ENCODE data around the gene GREM1.

Gene GREM1

DNA sequence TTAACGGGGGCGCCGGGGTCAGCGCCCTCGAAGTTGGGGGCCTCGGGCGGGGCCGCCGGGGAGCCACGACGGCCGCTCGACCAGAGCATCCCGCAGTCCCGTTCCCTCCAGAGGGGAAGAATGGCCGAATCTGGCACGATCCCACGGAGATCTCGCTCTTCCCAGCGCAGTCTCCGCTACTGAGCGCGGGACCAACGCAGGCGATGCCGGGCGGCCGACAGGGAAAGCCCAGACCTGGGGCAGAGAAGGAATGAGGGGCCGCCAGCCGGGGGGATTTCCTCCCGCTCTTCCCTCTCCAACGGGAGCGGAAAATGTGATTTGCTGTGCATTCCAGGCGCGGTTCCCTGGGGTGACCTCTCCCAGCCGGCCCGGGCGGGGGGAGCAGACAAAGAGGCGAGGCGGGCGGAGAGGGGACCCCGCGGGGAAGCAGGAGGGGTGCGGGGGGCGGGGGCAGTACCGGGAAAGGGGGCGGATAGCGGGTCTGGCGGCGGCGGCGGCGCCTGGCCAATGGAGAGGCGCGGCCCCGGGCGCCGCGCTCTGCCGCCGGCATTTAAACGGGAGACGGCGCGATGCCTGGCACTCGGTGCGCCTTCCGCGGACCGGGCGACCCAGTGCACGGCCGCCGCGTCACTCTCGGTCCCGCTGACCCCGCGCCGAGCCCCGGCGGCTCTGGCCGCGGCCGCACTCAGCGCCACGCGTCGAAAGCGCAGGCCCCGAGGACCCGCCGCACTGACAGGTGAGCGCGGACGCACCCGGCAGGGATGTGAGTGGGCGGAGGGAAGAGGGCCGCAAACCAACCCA, at the start of gene GREM1:
GREM1 (plus strand) TSS at position 579 of the 801 bp plus-strand sequence. CDS start 12,687 bp downstream, outside the sequence.
- peak; percentile 60 for DNase-seq

DNA sequence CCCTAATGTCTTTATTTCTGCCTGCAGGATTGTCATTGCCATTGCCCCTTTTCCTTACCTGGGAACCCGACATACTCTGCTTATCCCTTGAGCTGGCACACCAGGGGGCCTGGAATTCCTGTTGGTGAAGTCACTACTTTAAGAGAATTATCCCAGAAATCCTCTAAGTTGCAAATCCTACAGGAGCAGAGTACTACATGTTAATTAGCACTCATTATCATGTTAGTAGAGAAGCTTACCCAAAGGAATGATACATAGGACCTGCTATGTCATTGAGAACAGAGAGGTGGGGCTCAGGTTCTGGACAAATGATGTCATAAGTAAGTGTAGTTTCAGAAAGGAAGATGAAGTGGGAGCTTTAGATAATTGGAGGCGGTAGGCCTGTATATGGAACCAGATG, 48.9 kb upstream of the GREM1 start:
- DNase-seq, result no peak

DNA sequence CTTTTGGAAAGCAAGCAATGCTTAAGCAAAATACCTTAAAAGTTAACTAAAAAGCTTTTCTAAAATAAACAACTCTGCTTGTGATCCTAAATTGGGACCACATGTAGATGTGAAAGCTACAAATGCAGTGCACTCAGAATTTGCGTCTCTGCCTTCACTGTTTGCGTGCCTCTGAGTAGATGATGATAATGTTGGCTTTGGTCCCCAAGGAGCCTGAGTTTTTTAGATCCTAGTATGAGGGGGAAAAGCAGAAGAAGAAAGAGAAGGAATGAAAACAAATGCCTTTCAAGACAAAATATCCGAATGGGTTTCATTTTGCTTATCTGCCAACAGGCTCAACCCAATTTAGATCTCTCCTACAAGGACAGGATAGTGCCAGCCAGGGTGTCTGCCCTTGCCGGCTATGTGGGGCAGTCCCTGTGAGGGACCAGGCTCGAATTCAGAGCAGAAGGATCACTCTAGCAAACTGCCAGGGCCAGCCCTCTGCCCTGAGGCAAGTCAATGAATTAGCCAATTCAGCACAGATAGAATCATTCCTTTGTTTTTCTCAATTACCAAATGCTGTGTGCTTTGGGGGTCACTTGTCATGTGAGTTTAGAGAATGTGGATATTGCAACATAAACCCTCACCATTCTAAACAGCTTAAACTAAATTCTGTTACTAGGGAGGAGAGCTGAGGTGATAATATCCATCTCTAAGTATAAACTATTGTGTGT, 47.8 kb upstream of the GREM1 start:
- DNase-seq, result no peak

DNA sequence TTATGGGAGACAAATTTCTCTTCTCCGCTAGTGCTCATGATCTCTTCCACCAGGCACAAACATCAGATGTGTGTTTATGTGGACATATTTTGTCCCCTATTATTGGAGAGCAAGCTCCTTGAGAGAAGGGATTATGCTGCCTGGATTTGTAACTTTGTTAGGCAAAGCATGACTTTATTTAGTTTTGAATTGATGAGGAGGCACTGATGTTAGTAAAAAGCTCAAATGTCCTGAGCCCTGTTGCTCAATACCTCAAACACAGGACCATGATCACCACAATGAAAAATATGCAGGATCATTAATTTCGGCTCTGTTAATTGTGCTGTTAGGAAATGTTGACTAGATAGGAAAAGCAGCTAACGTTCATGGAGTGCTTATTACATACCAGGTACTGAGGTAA, 47.2 kb upstream of the GREM1 start:
- DNase-seq, result no peak

DNA sequence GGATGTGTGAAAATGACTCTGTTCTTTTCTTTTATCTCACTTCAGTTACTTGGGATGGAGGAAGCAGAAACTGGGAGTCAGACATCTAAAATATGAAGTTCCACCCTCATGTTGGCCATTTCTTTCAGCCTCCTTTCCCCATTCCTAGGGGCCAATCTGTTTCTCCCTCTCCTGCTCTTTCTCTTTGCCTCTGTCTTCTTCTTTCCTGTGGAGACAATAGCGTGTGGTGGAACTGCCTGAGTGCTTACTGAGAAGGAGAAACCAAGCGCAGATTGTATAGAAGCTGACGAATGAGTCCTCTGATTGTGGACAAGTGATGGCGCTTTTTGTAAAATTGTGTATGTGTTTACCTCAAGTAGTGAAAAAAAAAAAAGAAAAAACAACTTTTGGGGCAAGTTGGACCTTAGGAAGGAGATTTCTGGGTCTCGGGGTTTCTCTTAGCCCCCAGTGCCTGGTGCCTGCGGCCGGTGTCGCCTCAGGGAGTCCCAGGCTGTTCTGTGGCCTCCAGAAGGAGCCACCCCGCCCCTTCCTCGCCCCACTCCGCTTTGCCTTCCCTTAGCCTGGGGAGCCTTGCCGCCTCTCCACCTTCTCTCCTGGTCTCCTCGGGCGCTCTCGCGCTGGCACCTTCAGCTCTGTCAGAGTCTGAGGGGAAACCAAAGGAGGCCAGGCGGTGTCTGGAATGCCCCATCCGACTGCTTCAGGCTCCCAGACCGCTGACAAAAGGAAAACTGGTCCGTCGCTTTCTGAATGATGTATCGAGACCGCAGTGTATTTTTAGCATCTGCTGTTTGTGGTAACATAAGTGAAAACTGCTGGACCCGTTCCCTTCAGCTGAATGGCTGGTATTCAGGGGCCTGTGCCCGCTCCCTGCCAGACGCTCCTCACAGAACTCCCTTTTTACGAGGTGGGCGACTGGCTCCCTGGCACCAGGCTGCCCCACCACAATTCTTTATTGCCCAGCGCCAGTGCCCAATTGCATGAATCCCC, 46.2 kb upstream of the GREM1 start:
- peak; percentile 74 for DNase-seq

DNA sequence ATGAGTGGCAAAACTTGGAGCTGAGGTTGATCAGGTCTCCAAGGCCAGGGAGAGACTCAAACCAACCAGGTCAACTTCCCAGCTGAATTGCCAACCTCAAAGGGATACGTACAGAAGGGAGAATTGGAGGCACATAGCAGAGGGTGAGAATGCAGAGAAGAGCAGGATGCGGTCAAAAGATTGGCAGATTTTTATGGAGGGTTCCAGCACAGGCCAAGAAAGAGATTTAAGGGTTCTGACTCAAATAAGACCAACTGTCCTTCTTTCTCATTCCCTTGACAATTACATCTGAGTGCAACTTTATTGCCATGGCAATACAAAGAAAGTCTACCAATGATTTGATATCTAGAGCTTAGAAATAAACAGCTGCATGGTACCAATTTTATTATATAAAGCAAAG, 43.1 kb upstream of the GREM1 start:
- DNase-seq, result no peak

DNA sequence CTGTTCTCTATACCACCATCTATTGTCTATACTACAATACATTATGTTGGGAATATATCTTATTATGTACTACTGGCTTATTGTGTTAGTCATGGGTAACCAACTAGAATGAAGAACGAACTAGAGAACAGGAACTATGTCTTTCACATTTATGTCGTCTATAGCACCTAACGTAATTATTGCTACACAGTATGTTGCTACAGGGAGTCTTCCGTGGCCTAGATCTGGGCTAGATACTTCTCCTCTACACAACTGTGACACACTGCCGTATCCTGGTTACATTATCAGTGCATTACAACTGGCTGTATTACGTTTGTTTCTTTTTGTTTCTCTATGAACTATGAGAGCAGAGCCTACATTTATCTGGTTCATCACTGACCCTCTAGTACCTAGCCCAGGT, 42.3 kb upstream of the GREM1 start:
- DNase-seq, result no peak

DNA sequence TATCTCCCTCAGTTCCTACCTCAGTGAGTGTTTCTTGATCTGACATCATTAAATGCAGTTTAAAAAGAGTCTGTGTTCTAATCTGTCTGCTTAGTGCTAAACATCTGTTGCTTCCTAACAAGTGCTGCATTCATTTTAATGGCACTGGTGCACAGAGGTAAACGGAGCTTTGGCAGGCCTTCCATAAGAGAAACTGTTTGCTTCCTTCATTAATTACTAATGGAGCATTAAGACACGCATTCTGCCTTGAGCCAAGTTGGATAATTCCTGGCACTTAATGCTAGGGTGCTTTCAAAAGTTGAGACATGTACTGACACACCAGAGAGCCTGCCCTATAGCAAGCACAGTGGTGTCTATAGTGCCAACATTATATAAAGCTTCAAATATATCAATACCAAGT, 41.6 kb upstream of the GREM1 start:
- DNase-seq, result no peak

DNA sequence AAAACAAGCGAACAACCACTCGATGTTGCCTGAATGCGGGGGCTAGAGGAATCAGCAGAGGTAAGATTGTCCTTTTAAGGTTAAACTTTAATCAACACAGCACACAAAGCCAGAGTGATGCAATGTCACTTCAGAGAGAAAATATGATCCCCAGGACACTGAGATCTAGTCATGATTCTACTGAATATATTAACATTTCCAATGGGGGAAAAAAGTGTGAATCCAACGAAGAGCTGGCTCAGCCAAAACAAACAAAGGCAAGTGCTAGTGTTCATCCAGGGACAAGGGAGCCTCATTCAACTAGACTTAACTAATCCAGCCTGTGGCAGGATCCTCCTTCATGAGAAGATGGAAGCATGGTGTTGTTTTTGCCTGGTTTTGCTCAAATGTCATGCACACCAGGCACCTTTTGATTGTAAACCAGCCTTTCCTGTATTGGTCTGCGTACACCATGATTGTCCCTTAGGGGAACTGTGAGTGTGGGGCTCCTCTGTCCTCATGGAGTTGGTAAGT, 40.5 kb upstream of the GREM1 start:
- DNase-seq, result no peak

DNA sequence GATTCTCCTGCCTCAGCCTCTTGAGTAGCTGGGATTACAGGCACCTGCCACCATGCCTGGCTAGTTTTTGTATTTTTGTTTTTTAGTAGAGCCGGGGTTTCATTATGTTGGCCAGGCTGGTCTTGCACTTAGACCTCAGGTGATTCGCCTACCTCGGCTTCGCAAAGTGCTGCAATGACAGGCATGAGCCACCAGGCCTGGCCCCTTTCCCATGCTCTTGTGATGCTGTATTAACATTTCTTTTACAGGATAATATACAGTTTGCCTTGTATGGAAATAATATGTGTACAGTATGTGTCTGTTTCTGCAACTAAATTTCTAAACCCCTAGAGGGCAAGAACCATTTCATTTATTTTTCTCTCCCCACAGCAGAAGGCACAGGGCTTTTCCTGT, 38.5 kb upstream of the GREM1 start:
- DNase-seq, result no peak

DNA sequence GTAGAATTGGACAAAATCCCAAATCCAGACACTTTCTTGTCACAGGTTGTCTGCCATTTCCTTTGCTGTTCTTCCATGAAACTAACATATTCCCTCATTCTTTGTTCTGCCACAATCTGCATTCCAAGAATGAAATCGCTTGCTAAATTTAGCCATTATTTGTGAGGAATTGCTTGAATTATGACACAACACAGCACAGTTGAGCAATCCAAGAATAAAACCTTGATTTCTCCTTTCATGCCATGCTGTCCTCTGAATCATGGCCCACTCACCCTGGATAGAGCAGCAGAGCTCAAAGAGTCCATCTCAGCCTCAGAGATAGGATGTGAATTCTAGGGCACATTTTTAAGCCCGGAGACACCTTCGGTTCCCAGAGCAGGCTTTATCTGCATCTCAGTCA, 35.2 kb upstream of the GREM1 start:
- no peak for DNase-seq

DNA sequence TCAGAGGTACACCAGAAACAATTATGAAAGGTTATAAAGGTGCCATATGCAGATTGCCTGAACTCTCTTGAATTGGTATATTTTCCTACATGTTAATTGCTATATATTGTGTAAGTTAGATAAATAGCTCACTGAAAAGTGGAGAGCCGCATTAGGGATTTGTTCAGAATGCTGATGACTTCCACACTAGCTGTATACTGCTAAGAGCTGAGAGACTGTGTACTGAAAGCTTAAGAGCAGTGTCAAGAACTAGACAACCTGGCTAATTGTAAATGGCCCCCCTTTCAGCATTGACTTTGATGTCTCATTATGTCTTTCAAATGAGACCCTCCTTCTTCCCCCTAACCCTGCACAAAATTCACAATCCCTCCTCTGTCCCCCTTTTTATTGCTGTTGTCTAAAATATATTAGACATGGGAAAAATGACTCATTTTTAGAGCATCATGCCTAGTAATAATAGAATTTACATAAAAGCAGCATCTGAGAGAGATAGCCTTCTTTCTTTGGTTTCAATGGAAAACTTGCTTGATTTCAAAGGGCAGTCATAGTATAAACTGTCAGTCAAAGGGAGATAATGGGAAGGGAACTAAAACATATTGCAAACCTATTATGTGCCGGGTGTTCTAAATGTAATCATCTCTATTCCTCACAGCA, 34.7 kb upstream of the GREM1 start:
- DNase-seq, result no peak

DNA sequence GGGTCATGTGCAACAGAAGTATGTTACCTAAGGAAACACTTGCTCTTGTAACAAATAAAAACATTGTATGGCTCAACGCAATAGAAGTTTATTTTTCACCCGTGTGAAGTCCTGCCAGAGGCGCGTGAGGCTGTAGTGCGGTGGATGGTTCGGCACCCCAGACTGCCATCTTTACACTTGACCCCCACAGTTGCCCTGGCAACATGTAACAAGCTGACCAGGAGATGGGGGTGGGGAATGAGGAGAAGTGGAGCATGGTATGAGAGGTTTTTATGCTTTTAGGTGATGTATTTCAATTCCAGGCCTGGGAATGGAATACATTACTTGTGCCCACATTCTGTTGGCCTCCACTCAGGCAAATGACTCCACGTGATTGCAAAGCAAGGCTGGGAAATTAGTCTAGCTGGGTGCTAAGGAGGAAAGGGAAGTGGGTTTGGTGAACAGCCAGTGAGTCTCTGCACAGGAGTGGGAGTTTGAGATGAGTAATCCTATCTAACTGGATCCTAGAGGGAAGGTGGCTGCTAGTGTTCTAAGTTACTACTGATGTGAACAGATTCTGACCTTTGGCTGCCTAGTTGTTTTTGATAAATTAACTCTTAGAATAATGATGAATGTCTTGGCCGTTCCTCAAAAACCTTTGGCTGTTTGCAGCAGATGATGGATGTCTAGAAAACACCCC, 33.8 kb upstream of the GREM1 start:
- peak; percentile 42 for DNase-seq

DNA sequence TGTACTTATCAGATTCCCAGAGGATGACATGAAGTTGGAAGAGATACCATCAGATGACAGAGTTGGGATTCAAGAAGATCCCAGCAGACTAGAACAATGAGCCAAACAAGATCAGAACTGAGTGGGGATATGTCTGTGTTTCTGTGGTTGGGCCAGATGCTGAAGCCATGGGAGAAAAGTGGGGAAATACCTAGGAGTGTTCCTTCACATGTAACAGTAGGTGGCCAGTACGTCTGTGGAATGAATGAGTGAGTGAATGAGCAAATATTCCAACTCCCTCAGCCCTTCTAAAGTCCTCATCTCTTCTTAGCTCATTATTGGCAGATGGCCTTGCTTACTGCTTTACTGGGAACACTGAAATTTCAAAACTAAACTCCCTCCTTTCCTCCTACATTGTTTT, 32.2 kb upstream of the GREM1 start:
- no peak for DNase-seq

DNA sequence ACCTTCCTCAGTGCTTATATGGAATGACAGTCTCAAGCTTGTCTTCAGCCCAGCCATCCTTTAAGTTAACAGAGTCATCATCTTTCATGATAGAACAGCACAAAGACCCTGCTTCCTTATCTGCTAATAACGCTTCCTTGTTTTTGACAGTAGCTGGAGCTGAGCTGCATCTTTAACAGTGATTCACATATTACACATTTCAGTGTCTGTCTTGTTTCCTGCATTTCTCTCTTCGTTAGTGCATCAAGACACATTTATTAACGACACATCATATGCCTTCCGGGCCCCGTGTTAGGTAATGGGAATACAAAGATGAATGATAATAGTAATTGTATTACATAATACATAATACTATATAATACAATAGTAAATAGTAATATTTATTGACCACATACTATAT, 30.2 kb upstream of the GREM1 start:
- no peak for DNase-seq

DNA sequence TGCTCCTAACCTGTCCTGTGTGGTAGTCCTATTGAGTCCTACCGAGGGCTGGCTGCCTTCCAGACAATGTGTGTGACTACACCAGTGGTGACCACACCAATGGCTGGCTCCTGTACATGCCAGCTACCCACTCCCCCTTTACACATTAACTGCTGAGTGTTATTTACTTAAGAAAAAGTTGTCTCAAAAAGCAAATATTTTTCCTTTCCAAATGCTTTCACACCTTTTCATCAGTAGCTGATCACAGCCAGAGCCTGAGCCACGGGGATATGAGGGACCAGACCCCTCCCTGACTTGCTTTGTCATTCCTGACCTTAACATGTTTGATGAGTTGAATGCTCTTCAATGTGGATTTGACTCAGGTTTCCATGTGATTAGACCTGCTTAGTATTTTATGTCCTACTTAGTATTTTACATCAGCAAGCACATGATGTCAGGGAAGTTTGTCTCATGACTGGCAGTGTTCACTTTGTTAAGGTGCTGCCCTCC, 29.6 kb upstream of the GREM1 start:
- no peak for DNase-seq

DNA sequence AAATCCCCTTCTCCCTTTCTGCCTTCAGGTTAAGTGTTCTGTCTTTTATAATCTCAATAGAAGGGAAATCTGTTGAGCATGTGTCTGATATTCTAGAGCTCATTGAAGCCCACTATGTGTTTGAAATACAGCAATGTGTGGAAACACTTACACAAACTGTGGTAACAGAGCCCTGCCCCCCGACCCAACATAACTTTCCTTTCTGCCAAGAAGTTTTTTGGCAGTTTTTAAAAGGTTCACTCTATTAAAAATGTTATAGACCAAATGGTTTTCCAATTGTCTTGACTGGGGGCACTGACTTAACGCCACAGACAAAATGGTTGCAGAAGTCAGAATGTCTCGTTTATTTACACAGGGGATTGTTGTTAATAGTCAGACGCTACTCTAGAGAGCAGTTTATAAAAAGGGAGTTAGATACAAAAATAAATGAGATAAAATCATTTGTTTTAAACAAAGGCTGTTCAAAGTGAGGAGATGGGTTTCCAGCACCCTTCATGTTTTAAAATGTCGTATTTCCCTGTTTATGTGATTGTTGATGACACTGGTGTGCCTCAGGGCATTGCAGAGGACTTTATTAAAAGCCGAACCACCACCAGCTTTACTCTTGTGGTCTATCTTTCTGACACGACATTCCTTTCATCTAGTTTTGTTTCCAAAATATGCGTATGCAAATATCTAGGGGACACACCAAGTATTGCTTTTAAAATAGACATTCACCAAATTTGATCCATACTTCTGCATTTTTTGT, 26.7 kb upstream of the GREM1 start:
- DNase-seq, result no peak

DNA sequence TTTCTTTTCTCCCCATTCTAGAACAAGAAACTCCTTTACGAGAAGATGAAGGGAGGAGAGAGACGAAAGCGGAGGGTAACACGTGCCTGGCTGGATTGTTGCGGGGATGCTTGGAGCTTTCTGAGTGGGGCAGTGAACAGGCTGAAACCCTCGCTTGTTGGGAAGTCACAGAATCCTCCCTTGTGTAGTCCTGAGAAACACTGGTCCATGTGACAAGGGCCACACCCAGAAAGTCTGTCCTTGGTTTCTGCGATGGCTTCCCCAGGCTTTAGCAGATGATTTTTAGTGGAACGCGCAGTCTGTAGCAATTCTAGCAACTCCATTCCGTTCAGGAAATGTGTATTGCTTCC, 26.1 kb upstream of the GREM1 start:
- DNase-seq, result no peak

DNA sequence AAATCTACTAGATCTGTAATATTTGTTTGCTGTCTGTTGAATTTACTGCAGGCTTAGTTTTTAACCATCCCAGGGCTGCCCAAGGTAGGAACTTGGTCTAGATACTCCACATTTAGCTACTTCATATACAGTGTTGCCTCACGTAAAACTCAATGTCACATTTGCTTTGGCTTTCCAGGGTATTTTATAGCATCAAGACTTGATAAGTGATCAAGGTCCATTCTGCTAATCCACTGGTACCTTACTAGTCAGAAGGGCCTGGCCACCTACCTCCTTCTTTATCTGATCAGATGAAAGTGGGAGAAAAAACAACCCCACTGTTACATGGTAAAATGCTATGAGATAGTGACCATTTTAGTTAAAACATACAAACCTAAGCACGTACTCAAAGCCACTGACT, 25.5 kb upstream of the GREM1 start:
- DNase-seq, result no peak

DNA sequence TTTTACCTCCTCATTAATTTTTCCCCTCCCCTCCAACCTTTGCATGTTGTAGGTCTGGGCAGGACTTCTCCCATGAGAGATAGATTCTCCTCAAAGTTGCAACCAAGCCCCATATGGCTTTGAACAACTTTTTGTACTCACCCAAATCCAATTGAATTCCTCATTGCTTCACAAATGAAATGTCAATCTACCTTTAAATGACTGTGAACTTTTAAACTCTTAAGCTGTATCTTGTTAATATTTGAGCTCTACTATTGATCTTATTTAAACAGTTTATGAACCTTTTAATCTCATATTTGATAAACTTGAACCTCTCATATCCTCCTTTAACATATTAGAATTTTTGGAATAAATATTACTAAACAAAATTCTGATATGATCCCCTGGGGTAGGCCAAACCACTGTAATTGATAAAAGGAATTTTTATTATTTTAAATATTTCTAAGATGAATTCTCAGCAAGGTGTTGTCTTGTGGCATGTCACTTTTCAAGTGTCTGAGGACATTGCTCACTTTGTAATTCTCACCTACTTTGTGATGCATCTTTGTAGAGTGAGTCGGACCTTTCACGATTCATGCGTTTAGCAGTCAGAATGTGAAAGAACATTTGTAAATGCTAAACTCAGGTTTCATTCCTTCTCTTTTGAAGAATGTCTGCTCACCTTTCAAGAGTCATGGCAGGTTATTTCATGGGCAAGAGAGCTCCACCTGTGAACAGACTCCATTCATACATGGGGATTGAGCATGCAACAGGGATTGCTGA, 23.4 kb upstream of the GREM1 start:
- no peak for DNase-seq

Data from femur (tissue), 1 donor.